Pons (tissue), 1 donor: ENCODE results near the gene HOMER2.

Experiments
- DNase-seq: peaks from one replicate; pipeline ENCODE4 v3.0.0-alpha.2; 2016; ENCODE audit warnings: low spot score

HOMER2 gene

DNA sequence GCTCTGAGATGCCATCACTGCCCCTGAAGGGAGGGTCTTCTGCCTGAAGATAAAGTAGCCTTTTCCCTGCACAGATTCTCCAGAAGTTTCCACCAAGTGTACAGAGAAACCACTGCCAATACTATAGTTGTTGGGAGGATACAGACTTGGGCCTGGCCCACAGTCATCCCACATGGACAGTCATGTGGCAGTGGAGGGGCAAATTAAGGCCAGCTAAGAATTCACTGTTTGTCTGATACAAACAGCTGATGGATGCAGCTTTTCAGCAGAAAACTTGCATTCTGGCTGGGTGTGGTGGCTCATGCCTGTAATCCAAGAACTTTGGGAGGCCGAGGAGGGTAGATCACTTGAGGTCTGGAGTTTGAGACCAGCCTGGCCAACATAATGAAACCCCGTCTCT lies 22.1 kb downstream of the HOMER2 start:
- no peak for DNase-seq

DNA sequence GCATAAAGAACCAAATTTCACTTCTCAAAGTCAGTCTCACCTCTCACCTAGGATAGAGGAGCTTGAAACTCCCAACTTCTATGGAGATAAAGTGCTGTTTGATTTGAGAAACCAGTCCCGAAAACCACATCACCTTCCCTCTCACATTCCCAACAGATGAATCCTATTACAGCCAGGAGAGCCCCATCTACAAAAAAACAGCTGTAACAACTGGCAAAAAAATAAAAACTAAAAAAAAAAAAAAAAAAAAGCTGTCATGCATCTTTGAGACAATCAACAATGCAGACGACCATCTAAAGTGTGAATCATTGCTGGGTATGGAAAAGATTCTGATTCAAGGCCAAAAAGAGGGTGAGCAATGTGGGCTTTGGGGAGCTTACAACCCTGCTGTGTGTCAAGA lies 23.8 kb downstream of the HOMER2 start:
- DNase-seq, result no peak

DNA sequence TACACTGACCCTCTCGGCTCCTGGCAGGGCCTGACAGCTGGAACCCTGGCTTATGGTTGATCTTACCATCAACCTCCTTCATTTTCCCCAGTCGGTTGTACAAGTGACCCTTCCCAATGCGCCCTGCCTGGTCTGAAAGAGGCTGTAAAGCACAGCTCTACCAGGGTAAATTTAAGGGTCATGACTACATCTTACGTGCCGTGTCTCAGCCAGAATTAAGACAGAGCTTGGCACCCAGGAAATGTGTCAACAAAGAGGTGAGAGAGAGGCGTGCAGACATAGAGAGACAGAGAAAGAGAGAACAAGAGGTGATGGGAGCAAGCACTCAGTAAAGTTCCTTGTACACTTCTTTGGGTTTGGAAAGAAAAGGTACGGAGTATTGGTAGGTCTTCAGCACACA lies 28.8 kb downstream of the HOMER2 start:
- no peak for DNase-seq

DNA sequence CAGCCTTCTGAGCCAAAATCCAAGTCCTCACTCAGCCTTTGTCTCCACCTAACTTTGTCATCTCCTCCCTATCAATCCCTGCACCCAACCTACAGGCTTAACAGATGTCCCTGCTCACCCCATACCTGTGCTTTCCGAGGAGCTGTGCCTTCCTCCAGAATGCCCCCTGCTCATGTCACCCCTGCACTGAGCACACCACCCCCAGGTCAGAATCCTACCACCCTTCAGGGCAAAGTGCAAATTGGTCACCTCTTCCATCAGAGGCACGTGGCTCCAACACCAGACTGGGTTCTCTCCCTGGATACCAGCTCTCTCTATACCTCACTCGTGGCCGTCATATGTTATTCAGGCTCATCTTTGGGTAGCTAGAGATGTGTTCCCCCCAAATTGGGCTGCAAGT lies 29.8 kb downstream of the HOMER2 start:
- DNase-seq, result no peak

DNA sequence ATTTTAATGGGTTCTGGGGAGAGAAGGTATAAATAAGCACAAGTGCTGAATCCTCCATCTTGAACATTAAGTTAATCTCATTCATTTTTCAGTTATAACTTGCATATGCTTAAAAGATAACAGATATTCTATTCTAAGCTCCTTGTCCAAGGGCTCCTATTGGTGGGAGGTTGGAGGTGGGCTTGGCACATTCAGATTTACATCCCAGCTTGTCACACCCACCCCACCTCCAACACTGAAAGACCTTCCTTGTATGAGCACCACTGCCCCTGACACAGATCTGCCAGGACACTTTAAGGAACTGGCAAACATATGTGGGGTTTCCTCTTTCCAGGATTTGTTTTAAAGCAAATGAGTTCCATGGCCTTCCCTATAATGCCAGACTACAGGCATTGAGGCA lies 30.6 kb downstream of the HOMER2 start:
- DNase-seq, result no peak

DNA sequence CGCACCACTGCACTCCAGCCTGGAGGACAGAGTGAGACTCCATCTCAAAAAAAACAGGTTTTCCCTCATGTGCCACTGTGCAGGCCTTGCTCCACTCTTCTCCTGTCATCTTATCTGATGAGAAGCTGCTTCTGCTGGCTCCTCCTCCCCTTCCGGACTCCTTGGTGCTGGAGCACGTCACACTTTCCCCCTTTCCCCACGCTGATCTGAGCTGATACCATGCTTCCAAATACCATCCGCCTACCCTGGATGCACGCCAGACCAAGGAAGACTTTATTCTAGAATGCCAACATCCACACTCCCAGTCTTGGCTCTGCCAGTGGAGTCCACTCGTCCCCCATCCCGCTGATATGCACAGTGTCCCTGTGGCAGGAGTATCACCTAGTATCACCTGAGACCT lies 31.3 kb downstream of the HOMER2 start:
- DNase-seq, result no peak

DNA sequence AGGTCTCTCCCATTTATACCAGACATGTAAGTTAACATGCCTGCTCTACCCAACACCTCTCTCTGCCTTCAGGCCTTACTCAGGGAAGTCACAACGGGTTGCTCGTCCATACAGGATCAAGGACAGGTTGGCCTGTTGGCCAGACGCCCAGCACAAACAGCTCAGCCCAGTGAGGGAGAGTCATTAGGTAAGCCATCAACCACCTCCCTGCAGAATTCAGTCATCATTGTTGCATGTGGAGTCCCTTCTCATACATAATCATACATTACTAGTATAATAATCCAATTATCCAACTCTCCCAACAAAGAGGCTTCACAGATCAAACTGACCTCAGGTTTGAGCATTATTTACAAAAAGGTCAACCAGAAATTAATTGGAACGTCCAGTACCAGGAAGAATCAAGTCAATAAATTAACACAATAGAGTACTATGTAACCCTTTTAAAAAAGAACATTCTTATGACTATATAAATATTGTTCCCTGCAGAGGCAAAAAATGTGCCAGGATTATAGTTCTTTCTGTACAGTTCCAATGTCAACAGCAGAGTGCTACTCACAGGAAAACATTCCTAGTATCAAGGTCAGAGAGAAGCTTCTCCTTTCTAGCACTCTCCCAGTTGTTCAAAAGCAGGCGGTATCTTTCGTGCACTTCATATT lies 33.2 kb downstream of the HOMER2 start:
- no peak for DNase-seq

DNA sequence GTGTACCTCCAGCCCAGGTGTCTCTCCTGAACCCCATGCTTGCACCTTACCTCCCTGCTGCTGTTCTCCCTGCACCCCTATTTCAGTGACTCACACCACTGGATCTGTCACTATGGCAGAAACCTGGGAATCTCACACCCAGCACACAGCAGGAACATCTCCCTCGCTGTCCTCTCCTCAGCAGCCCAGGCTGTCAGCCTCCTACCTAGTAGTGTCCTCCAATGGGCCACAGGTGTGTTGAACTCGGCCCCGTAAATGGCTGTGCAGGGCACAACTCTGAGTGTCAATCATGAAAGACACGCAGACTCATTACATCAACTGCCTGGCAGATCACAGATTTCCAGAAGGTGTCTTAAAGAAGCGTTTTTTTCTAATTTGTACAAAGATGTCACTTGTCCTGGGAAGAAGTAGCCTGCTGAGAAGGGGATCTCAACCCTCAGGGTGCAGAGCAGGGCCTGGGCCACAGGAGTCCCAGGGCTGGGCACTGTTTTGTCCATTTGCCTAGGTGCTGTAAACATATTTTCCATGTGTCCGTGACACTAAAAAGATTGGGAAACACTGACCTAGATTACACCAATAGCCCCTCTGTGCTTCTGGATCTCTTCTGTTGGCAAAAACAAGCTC lies 33.8 kb downstream of the HOMER2 start:
- DNase-seq, result no peak

DNA sequence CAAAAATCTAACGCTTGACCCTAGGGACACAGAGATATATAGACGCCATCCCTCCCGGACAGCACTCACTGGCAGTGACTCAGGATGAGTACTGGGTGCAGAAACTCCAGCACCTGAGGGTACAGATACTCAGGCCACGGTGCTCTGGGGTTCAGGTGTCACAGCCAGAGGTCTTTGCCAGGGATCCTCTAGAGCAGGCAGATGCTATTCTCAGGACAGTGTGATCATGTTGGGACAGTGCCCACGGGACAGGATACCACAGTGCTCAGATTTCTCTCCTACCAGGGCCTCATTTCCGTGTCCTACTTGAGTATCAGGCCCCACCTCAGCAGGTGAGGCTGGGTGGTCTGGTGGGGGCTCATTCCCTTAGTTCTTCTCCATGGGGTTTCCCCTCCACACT lies 34.4 kb downstream of the HOMER2 start:
- no peak for DNase-seq

DNA sequence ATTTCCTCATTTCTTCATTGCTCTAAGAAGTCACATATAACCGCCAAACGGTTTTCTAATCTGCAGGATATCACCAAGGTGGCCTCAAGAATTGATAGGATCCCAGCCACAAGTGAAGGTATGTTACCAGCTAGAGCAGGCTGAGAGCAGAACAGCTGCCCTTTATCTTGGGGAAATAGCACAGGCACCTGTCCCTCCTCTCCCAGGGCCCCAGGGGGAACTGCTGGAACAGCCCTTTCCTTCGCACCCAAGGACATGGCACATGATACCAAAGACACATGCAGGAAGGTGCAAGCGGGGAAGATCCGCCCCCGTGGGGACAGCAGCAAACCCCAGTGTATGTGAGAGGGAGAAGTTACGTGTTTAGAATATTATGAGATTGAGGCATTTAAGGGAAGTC lies 35.3 kb downstream of the HOMER2 start:
- no peak for DNase-seq

DNA sequence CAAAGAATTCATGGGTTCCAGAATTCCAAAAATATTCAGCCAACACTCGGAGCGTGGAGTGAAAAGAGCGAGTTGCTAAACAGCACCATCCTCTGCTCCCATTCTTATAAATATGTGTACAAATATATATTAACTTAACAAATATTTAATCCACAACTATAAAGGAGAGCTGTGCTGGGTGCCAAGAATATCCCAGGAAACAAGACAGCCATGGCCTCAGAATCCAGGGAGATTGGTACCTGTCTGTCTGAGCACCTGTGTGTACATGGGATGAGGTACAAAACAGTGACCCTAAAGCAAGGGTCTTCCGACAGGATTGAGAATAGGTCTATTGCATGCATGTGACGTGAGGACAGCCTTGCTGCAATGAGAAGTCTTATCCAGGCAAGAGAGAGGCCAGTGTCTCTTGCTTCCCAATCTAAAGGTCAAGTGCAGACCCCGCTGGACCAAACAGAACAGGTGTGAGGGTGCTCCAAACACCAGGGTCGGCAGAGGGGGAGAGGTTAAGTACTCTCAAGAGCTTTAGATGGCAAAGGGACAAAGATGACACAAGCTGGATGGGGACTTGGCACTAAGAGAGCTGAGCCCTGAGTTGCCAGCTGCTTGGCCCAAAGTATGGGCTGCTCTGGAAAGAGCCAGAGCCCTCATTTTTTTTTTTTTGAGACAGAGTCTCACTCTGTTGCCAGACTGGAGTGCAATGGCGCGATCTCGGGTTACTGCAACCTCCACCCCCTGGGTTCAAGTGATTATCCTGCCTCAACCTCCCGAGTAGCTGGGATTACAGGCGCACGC lies 36.2 kb downstream of the HOMER2 start:
- peak; percentile 29 for DNase-seq

DNA sequence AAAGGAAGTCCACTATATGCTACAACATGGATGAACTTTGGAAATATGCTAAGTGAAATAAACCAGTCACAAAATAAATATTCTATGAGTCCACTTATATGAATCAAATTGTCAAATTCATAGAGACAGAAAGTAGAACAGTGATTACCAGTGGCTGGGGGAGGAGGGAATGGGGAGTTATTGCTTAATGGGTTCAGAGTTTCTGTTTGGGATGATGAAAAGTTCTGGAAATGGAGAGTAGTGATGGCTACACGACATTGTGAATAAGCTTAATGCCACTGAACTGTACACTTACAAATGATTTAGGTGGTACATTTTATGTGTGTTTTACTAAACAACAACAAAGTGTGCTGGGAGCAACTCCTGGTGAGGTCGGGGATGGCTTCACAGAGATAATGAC lies 38.1 kb downstream of the HOMER2 start:
- DNase-seq, result no peak

DNA sequence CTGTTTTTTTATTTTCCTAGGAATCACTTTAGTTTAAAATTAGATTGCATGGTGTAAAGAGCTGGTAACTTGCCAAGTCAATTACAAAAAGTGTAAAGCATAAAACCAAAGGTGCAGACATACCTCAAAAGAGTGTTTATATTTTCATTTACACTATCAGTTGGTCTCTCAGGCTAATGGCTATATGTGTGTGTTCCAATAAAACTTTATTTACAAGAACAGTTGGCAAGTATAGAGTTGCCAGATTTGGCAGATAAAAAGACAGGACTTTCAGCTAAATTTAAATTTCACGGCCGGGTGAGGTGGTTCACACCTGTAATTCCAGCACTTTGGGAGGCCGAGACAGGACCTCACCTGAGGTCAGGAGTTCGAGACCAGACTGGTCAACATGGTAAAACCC lies 41.1 kb downstream of the HOMER2 start:
- no peak for DNase-seq

DNA sequence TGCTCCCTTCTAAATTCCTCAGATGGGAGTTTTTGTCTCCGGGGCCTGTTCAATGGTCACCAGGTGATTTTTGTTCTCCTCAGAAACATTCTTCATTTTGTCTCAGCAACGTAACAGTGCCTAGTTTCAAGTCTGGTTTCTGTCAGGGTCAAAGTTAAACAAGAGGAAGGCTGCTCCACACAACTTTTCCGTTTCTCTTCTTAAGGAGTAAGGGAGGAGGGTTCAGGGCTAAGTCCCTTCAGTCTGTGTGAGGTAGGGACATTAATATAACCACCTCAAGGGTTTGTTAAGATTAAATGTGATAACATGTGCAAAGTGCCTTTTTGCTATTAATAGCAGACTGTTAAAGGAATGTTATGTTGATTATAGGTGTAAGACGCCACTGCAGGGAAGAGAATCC lies 41.8 kb downstream of the HOMER2 start:
- DNase-seq, result no peak

DNA sequence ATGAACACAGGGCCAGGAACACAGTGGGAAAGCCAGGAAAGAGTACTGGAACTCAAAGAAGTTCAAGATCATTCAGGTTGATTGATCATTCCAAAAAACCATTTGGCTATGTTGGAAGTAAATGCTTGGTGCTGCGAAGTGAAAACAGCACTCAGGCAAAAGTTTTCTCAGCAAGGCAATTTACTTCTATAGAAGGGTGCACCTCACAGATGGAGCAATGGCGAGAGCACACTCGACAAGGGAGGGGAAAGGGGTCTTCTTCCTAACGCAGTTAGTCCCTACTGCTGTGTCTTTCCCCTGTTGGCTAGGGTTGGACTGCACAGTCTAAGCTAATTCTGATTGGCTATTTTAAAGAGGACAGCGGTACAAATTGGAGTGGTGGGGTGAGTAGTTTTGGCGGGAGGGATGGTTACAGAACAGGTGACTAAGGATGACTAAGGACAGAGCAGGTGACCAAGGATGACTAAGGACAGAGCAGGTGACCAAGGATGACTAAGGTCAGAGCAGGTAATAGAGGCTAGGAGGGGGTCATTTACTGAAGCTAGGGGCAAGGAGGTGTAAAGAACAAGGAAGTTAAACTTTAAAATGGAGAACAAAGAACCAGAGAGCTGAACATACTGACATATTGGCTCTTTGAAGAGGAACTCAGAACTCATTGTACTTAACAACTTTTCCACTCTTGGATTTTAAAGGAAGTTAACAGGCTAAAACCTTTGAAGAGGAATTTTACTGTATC lies 43.3 kb downstream of the HOMER2 start:
- DNase-seq, result no peak

DNA sequence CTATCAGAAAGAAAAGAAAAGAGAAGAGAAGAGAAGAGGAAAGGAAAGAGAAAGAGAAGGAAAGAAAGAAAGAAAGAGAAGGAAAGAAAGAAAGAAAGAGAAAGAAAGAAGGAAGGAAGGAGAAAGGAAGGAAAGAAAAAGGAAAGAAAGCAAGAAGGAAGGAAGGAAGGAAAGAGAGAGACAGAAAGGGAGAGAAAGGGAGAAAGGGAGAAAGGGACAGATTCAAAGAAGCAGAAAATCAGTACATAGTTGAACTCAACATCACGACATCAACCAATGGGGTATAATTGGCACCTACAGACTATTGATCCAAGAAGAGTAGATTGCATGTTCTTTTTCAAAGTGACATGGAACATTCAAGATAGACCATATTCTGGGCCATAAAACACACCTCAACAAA lies 45.2 kb downstream of the HOMER2 start:
- DNase-seq, result no peak

DNA sequence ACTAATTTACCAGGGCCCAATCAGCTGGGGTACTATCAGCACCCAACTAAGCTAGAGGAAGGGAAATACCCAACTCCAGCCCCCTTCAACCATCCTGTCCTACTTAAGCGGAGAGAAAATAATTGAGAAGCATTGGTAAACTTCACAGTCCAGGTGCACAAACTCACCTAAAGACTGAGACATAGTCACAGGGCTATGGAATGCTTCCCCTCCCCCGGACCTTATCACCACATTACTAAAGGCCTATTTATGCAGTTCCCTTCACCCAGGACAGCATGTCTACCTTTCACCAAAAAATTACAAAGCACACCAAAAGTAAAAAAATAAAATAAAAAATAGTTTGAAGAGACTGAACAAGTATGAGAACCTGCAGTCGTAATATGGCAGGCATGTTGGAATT lies 47.9 kb downstream of the HOMER2 start:
- DNase-seq, result no peak

DNA sequence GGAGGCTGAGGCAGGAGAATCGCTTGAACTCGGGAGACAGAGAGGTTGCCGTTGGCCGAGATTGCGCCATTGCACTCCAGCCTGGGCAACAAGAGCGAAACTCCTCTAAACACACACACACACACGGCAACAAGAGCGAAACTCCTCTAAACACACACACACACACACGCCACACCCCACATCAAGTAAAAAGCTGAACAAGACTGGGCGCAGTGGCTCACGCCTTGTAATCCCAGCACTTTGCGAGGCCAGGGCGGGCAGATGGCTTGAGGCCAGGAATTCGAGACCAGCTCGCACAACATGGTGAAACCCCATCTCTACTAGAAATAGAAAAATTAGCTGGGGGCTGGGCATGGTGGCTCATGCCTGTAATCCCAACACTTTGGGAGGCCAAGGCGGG lies 49.0 kb downstream of the HOMER2 start:
- DNase-seq, result no peak

DNA sequence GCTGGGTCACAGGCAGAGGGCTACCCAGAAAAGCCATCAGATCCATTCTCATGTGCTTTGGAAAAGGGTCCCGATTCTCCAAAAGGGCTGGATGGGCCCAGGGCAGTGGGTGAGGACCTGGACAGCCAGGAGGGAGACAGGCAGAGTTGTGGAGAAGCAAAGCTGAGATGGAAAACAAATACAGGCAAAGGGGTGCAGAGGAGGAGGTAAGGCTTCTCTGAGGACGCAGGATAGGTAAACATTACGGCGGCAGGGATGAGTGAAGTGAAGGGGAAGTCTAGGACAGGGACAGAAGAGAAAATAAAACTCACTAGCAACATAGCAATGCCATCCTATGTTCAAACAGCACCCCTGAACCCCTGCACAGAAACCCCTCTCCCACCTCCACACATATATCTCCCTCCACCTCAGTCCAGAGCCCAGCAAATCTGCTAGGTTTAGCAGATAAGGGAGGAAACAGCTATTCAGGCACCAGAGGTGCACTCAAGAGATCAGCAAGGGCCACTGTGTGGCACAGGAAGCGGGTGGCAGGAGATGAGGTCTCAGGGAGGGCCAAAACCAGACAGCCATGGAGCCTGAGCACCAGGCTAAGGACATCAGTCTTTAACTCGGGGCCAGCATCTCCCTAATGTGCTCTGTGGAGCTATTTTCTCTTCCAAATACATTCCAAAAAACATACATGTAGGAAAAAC lies 51.3 kb downstream of the HOMER2 start:
- DNase-seq, result no peak

DNA sequence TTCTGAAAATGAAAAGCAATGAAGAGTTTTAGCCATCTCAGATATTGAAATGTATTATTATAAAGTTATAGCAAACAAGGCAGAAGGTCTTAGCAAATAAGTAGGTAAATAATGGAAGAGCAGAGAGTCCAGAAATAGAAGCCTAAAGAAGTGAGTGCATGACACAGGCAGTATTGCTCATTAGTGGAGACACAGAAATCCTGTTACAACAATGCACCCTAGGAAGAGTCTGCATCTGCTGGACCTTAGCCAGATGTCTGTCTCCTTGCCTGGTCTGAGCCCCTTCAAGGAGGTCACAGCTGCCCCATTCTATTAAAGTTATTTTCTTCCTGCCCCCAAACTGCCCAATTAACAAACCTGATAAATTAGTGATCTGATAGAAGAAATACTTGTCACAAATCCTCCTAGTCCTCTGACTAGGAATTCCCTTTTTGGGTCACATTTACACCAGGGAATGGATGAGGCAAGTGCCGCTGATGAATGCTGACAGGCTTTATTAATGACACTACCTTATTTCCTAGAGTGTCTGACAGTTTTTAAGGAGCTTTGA lies 51.9 kb downstream of the HOMER2 start:
- no peak for DNase-seq

DNA sequence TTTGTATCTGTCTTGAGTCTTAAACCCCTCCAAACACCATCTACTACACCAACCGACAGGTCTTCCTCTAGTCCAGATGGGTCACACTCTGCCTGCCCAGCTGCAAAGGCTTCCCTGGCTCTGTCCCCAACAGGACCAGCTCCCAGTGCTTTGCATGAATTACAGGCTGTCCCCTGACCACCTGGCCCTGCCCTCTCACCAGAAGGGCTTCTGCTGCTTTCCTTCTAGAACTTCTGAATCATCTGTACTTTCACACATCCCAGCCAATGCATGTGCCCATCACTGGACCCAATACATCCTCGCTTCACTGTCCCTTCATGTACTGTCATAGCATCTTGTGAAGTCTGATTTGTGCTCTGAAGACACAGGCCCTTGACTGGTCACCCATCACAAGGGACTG lies 53.6 kb downstream of the HOMER2 start:
- no peak for DNase-seq

DNA sequence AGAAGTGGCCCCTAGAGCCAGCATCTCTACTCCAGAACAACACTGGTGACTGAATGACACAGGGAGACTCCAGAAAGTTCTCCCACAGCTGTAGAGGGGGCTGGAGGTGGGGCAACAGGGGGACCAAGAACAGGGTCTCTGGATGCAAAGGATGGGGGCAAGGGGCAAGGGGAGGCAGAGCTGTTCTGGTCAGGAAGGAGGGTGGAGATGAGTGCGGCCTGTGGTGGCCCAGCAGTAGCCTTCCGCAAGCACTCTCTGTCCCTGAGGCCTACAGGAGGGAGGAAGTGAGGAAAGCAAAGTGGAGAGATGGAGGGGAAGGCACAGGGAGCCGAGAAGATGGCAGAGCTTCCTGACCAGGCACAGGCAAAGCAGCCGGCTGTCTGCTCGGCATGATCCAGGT lies 56.5 kb downstream of the HOMER2 start:
- DNase-seq, result no peak
